Mammary epithelial cell (primary cell): ENCODE data around the gene ACAA1.

Experiments used
- CTCF ChIP-seq, 2 donors: IDR thresholded peaks in 1 of 2; conservative IDR thresholded peaks in 1 of 2; 2 replicates each; pipeline ENCODE4 v1.5.1; 2011 to 2012; ENCODE audit warnings: inconsistent platforms in 2 of 2, low read length in 2 of 2, mild to moderate bottlenecking in 2 of 2, control low read depth in 1 of 2, low read depth in 1 of 2; ENCODE audit not compliant: insufficient read depth in 1 of 2; ENCODE audit errors: extremely low read depth in 1 of 2
- EZH2 ChIP-seq: IDR thresholded peaks from 2 replicates; pipeline ENCODE4 v1.6.1; 2012; ENCODE audit warnings: low read length, inconsistent platforms, borderline replicate concordance

GRCh38 chr3:38122712-38123290 is 14.1 kb downstream of the ACAA1 start:
- TF ChIP-seq CTCF (conservative IDR thresholded peaks at IDR 0.05 in 1 of 2, IDR thresholded peaks at IDR 0.05 in 1 of 2; ENCODE audit: extremely low read depth in 1 of 2, insufficient read depth in 1 of 2, low read depth in 1 of 2, low read length in 2 of 2) = no peak
- TF ChIP-seq EZH2 = no peak
